NB4 (cell line): ENCODE measurements around the gene MMP21.

Experiments
- CTCF ChIP-seq: IDR thresholded peaks from one replicate; pipeline ENCODE4 v1.5.1; 2012; ENCODE audit warnings: low read depth, low read length
- POLR2A ChIP-seq: IDR thresholded peaks from 2 replicates; pipeline ENCODE4 v1.6.1; 2011; ENCODE audit warnings: mild to moderate bottlenecking; ENCODE audit not compliant: insufficient read length; ENCODE audit errors: extremely low read depth

DNA sequence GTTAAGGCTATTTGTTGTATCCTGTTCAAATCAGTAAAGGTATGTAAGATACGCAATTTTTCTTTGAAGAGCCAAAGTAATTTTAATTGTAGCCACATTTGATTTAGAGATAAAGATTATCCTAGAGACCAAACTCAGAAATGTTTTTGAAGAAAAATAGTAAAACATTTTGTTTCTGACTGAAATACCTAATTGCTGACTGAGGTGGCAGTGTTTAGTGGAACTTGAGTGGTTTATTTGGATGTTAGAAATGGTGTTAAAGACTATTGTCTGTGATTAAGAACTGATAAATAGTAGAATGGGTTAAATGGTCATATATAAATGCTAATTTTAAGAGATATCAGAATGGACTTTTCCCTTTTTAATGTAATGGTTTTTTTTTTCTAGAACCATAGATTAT lies 40.8 kb downstream of the MMP21 start:
- no peak for TF ChIP-seq POLR2A
- TF ChIP-seq CTCF: no peak
